ENCODE data around the gene SLC22A15.

Gene SLC22A15

GRCh38 chr1:116087628-116088027 lies 111.3 kb downstream of the SLC22A15 start:
- Histone ChIP-seq H3K4me3 (ENCODE audit: insufficient read depth in 1 of 2, low read depth in 1 of 2, low read length in 2 of 2) (no peak overlapping the region), H3K14ac (ENCODE audit: low read length in 2 of 2) (no peak overlapping the region)
- no peak for DNase-seq

GRCh38 chr1:116089870-116090269 lies 113.6 kb downstream of the SLC22A15 start:
- DNase-seq, result no peak
- H3K27me3 ChIP-seq (ENCODE audit: control insufficient read depth in 1 of 2, insufficient read depth in 1 of 2, low read length in 2 of 2), result no peaks in the 10 kb centered on the region
- no peak overlapping the region for H2BK15ac ChIP-seq (ENCODE audit: low read depth, poor library complexity, severe bottlenecking)
- no peak overlapping the region for H3K4me3 ChIP-seq (ENCODE audit: insufficient read depth in 1 of 2, low read depth in 1 of 2, low read length in 2 of 2)
- no peak overlapping the region for H3K4ac ChIP-seq (ENCODE audit: low read depth in 1 of 2, low read length in 2 of 2)
- no peaks in the 10 kb centered on the region for H3K79me1 ChIP-seq (replicated peaks; ENCODE audit: low read length, poor library complexity, severe bottlenecking)
- no peak overlapping the region for H2AK5ac ChIP-seq (ENCODE audit: low read length, severe bottlenecking)
- no peak overlapping the region for H2BK12ac ChIP-seq (ENCODE audit: low read length in 2 of 2)
- no peak overlapping the region for H4K91ac ChIP-seq (ENCODE audit: low read length)
- H3K9ac ChIP-seq (ENCODE audit: low read length), result no peak overlapping the region
- no peaks in the 10 kb centered on the region for H3K4me1 ChIP-seq (ENCODE audit: control insufficient read depth, insufficient read depth, low read depth, low read length)
- H4K8ac ChIP-seq (ENCODE audit: low read length), result no peak overlapping the region
- no peak overlapping the region for H3K23ac ChIP-seq (ENCODE audit: low read length in 2 of 2)
- H2BK5ac ChIP-seq (ENCODE audit: low read depth, low read length, poor library complexity, severe bottlenecking), result no peak overlapping the region
- peaks cover 44% of the 10 kb centered on the region for H3K9me3 ChIP-seq (ENCODE audit: control insufficient read depth, low read length)
- H3K36me3 ChIP-seq (ENCODE audit: control insufficient read depth in 1 of 2, insufficient read depth in 2 of 2, low read depth in 1 of 2, low read length in 2 of 2), result peaks cover 9 to 22% of the 10 kb centered on the region in 2 experiments
- H2BK120ac ChIP-seq (ENCODE audit: low read depth, low read length), result no peak overlapping the region
- no peak overlapping the region for H3K27ac ChIP-seq (ENCODE audit: low read length, poor library complexity, severe bottlenecking)
- WGBS, result 88% methylated on average over 1 of the region's 1 CpG
- no peak overlapping the region for H3K18ac ChIP-seq (ENCODE audit: low read depth in 1 of 2, low read length in 2 of 2)
- no peak overlapping the region for H3K4me2 ChIP-seq (ENCODE audit: low read length, poor library complexity, severe bottlenecking)
- H3K14ac ChIP-seq (ENCODE audit: low read length in 2 of 2), result no peak overlapping the region
- H2AFZ ChIP-seq (ENCODE audit: low read depth, low read length), result no peak overlapping the region

More at GRCh38 chr1:116087628-116088027, 111.3 kb downstream of the SLC22A15 start:
- Histone ChIP-seq H4K91ac (ENCODE audit: low read length) (no peak overlapping the region), H2BK15ac (ENCODE audit: low read depth, poor library complexity, severe bottlenecking) (no peak overlapping the region), H2AK5ac (ENCODE audit: low read length, severe bottlenecking) (no peak overlapping the region), H4K8ac (ENCODE audit: low read length) (no peak overlapping the region), H3K79me1 (replicated peaks; ENCODE audit: low read length, poor library complexity, severe bottlenecking) (no peaks in the 10 kb centered on the region), H3K18ac (ENCODE audit: low read depth in 1 of 2, low read length in 2 of 2) (no peak overlapping the region), H3K23ac (ENCODE audit: low read length in 2 of 2) (no peak overlapping the region), H3K4me2 (ENCODE audit: low read length, poor library complexity, severe bottlenecking) (no peak overlapping the region), H3K4ac (ENCODE audit: low read depth in 1 of 2, low read length in 2 of 2) (no peak overlapping the region), H3K27ac (ENCODE audit: low read length, poor library complexity, severe bottlenecking) (no peak overlapping the region), H3K4me1 (ENCODE audit: control insufficient read depth, insufficient read depth, low read depth, low read length) (no peaks in the 10 kb centered on the region), H3K27me3 (ENCODE audit: control insufficient read depth in 1 of 2, insufficient read depth in 1 of 2, low read length in 2 of 2) (no peaks in the 10 kb centered on the region), H2BK120ac (ENCODE audit: low read depth, low read length) (no peak overlapping the region), H2BK5ac (ENCODE audit: low read depth, low read length, poor library complexity, severe bottlenecking) (no peak overlapping the region), H3K36me3 (ENCODE audit: control insufficient read depth in 1 of 2, insufficient read depth in 2 of 2, low read depth in 1 of 2, low read length in 2 of 2) (peaks cover 7 to 22% of the 10 kb centered on the region in 2 experiments), H2AFZ (ENCODE audit: low read depth, low read length) (no peak overlapping the region), H3K9ac (ENCODE audit: low read length) (no peak overlapping the region), H2BK12ac (ENCODE audit: low read length in 2 of 2) (no peak overlapping the region), H3K9me3 (ENCODE audit: control insufficient read depth, low read length) (peaks cover 32% of the 10 kb centered on the region)

- H3K27me3 ChIP-seq (ENCODE audit: control insufficient read depth in 1 of 2, insufficient read depth in 1 of 2, low read length in 2 of 2), result no peaks in the 10 kb centered on the region
- no peak overlapping the region for H3K18ac ChIP-seq (ENCODE audit: low read depth in 1 of 2, low read length in 2 of 2)
- H3K36me3 ChIP-seq (ENCODE audit: control insufficient read depth in 1 of 2, insufficient read depth in 2 of 2, low read depth in 1 of 2, low read length in 2 of 2), result peaks cover 9 to 24% of the 10 kb centered on the region in 2 experiments
- no peak overlapping the region for H3K9ac ChIP-seq (ENCODE audit: low read length)
- no peak overlapping the region for H2BK12ac ChIP-seq (ENCODE audit: low read length in 2 of 2)
- no peak for DNase-seq
- H3K14ac ChIP-seq (ENCODE audit: low read length in 2 of 2), result no peak overlapping the region
- no peak overlapping the region for H4K8ac ChIP-seq (ENCODE audit: low read length)
- H3K4me1 ChIP-seq (ENCODE audit: control insufficient read depth, insufficient read depth, low read depth, low read length), result no peaks in the 10 kb centered on the region
- H3K4me3 ChIP-seq (ENCODE audit: insufficient read depth in 1 of 2, low read depth in 1 of 2, low read length in 2 of 2), result no peak overlapping the region
- H2BK120ac ChIP-seq (ENCODE audit: low read depth, low read length), result no peak overlapping the region
- H3K79me1 ChIP-seq (replicated peaks; ENCODE audit: low read length, poor library complexity, severe bottlenecking), result no peaks in the 10 kb centered on the region
- H3K27ac ChIP-seq (ENCODE audit: low read length, poor library complexity, severe bottlenecking), result no peak overlapping the region
- H4K91ac ChIP-seq (ENCODE audit: low read length), result no peak overlapping the region
- H2BK15ac ChIP-seq (ENCODE audit: low read depth, poor library complexity, severe bottlenecking), result no peak overlapping the region
- no peak overlapping the region for H2AK5ac ChIP-seq (ENCODE audit: low read length, severe bottlenecking)
- no peak overlapping the region for H3K4me2 ChIP-seq (ENCODE audit: low read length, poor library complexity, severe bottlenecking)
- H3K23ac ChIP-seq (ENCODE audit: low read length in 2 of 2), result no peak overlapping the region
- no peak overlapping the region for H2BK5ac ChIP-seq (ENCODE audit: low read depth, low read length, poor library complexity, severe bottlenecking)
- no CpG with 5 or more reads among the region's 1 CpG for WGBS
- H3K4ac ChIP-seq (ENCODE audit: low read depth in 1 of 2, low read length in 2 of 2), result no peak overlapping the region
- H2AFZ ChIP-seq (ENCODE audit: low read depth, low read length), result no peak overlapping the region
- peaks cover 56% of the 10 kb centered on the region for H3K9me3 ChIP-seq (ENCODE audit: control insufficient read depth, low read length)
Observed at GRCh38 chr1:116091083-116091482, 114.8 kb downstream of the SLC22A15 start.

GRCh38 chr1:116092752-116093489 lies 116.6 kb downstream of the SLC22A15 start:
- Histone ChIP-seq H3K9me3 (ENCODE audit: control insufficient read depth, low read length) (peaks cover 56% of the 10 kb centered on the region), H3K4ac (ENCODE audit: low read depth in 1 of 2, low read length in 2 of 2) (no peak overlapping the region), H3K4me1 (ENCODE audit: control insufficient read depth, insufficient read depth, low read depth, low read length) (no peaks in the 10 kb centered on the region), H2AK5ac (ENCODE audit: low read length, severe bottlenecking) (no peak overlapping the region), H3K18ac (ENCODE audit: low read depth in 1 of 2, low read length in 2 of 2) (no peak overlapping the region), H3K4me3 (ENCODE audit: insufficient read depth in 1 of 2, low read depth in 1 of 2, low read length in 2 of 2) (no peak overlapping the region), H3K27ac (ENCODE audit: low read length, poor library complexity, severe bottlenecking) (no peak overlapping the region), H3K4me2 (ENCODE audit: low read length, poor library complexity, severe bottlenecking) (no peak overlapping the region), H4K91ac (ENCODE audit: low read length) (no peak overlapping the region), H2BK15ac (ENCODE audit: low read depth, poor library complexity, severe bottlenecking) (no peak overlapping the region), H3K27me3 (ENCODE audit: control insufficient read depth in 1 of 2, insufficient read depth in 1 of 2, low read length in 2 of 2) (no peaks in the 10 kb centered on the region), H3K23ac (ENCODE audit: low read length in 2 of 2) (no peak overlapping the region), H3K79me1 (replicated peaks; ENCODE audit: low read length, poor library complexity, severe bottlenecking) (no peaks in the 10 kb centered on the region), H2BK12ac (ENCODE audit: low read length in 2 of 2) (no peak overlapping the region), H2BK120ac (ENCODE audit: low read depth, low read length) (no peak overlapping the region), H2BK5ac (ENCODE audit: low read depth, low read length, poor library complexity, severe bottlenecking) (no peak overlapping the region), H3K14ac (ENCODE audit: low read length in 2 of 2) (no peak overlapping the region), H3K9ac (ENCODE audit: low read length) (no peak overlapping the region), H2AFZ (ENCODE audit: low read depth, low read length) (no peak overlapping the region), H4K8ac (ENCODE audit: low read length) (no peak overlapping the region), H3K36me3 (ENCODE audit: control insufficient read depth in 1 of 2, insufficient read depth in 2 of 2, low read depth in 1 of 2, low read length in 2 of 2) (peaks cover 9 to 31% of the 10 kb centered on the region in 2 experiments)
- DNase-seq, result no peak
- 47% methylated on average over 3 of the region's 3 CpGs for WGBS

All from mesenchymal stem cell (in vitro differentiated cells and primary cell).